GM18517 (cell line): ENCODE measurements around the gene GATA5.

Experiments used
- ATAC-seq: cut with Tn5 transposase; IDR thresholded peaks from one replicate; pipeline ENCODE4 v1.9.1; 2021; ENCODE audit warnings: mild to moderate bottlenecking, moderate library complexity; ENCODE audit not compliant: unreplicated experiment

Gene GATA5

GRCh38 chr20:62488470-62488869, 12.7 kb upstream of the GATA5 start:
- no peak for ATAC-seq

DNA sequence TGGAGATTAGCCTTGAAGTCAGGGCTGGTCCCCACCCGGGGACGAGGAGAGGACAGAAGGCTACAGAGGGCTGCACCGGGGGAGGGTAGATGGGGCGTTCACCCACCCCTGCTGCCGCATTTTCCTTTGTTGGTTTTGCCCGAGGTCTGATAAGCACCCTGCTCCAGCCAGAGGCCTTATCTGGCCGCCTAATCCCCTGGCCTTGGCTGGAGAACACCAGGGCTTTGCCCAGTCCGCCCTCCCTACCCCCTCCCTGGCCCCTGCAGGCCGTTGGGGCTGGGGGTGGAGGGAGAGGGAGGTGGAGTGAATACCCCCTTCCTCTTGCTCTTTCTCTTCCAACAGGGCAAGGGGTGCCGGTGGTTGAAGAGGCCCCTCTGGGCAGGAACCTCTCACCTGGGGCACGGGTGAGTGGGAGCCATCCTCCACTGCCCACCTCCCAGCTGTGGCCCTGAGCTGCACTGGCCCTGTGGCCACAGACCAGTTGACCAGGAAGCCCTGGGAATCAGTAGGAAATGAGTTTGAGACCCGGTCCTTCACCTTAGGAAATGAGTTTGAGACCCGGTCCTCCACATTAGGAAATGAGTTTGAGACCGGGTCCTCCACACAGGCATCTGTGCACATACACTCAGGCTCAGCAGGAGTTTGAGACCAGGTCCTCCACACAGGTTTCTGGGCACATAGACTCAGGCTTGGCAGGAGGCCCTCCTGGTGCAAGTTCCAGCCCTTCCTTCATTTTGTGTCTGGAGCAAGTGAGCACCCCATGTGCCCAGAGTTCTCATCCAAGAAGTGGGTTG, 12.0 kb upstream of the GATA5 start:
- no peak for ATAC-seq

GRCh38 chr20:62487118-62487517, 11.3 kb upstream of the GATA5 start:
- ATAC-seq, result no peak

GRCh38 chr20:62486484-62486883, 10.7 kb upstream of the GATA5 start:
- ATAC-seq, result no peak

DNA sequence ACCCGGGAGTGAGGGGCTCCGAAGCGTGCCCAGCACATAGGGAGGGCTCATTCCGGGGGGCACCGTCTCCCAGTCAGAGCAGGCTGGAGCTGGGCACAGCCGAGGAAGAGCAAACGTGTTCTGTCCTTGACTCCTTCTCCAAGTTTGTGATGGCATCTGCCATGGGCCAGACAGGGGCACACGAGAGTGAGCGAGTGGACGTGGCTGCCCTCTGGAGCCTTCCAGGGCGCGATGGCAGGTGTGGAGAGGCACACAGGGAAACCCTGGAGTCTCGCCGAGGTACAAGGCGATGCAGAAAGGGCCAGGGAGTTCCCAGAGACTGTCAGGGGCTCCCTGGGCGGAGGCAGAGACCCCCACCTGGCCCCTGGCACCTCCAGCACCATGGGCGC, 9.9 kb upstream of the GATA5 start:
- no peak for ATAC-seq

DNA sequence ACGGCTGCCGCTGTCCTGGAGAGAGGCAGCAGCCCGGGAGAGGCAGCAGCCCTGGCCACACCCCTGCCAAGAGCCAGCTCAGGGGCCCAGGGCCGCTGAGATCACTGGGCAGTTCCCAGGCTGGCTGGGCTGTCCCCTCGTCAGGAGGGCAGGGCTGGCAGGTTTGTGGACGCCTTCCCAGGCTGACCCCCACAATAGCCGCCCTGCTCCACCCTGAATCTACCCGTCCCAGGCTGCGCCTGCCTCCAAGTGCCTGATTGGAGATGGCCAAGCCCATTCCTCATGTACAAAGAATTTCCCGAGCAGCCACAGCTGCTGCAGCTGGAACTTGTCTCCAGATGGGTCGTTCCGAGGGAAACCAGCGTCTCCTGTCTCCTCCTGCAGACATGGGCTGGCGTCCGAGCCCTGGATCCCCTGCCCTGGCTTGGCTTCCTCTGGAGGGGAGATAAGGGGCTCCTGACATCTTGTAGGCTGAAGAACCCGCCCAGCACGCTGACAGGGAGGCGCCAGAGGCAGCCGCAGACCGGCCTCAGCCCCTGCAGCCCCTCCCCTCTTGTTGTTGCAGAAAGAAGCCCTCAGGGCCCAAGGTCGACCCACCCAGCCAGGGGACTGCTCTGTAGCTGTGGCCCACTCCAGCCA, 9.4 kb upstream of the GATA5 start:
- no peak for ATAC-seq

GRCh38 chr20:62484478-62484877, 8.7 kb upstream of the GATA5 start:
- ATAC-seq, result no peak

DNA sequence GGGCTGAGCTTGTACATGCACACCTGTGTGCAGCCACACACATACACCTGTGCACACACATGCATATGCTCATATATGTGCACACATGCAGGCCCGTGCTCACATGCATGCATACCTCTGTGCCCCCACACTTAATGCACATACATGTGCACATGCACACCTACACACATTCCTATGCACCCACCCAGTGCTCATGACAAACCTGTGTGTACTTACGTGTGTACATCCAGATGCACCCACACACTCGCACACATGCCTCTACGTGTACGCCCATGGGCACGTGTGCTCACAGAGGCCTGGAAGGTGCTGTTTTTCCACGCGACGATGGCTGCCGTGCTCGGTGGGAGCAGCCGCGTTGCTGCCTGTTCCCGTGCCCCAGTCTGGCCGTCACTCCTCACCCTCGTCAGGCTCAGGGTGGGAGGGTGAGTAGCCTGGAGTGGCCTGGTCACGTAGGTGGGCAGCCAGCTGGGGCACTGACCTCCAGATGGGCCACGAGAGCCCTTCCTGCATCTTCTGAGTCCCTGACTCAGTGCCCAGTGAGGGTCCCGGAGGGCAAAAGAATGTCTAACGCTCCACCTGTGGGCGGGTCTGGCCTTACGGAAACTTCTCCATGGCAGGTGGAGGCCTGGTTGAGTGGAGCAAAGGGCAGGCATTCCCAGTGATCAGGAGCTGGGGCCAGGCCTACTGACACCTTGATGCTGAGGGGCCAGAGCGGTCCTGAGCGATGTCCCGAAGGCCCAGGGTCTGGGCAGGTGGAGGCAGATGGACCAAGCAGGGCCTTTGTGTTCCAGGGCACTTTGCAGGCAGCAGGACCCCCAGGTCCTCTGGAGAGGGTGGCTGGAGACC, 8.0 kb upstream of the GATA5 start:
- ATAC-seq, result no peak

DNA sequence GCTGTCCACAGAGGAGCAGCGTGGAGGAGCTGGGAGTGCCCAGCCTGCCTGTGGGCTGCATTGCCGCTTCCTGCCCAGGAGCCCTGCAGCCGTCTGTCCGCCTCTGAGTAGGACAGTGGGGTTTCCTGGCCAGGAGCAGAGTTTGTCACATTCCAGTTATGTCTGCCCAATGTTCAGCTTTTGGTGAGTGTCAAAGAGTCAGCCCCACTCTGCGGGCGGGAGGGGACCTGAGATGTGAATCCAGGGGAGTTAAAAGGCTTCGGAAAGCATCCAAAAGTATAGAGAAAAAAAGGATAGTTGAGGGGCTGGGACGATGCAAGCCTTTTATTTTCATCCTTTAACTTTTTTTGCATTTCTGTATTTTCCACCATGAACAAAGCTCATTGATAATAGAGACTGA, 7.2 kb upstream of the GATA5 start:
- no peak for ATAC-seq

- no peak for ATAC-seq
Observed at GRCh38 chr20:62482146-62482809, 6.5 kb upstream of the GATA5 start.

DNA sequence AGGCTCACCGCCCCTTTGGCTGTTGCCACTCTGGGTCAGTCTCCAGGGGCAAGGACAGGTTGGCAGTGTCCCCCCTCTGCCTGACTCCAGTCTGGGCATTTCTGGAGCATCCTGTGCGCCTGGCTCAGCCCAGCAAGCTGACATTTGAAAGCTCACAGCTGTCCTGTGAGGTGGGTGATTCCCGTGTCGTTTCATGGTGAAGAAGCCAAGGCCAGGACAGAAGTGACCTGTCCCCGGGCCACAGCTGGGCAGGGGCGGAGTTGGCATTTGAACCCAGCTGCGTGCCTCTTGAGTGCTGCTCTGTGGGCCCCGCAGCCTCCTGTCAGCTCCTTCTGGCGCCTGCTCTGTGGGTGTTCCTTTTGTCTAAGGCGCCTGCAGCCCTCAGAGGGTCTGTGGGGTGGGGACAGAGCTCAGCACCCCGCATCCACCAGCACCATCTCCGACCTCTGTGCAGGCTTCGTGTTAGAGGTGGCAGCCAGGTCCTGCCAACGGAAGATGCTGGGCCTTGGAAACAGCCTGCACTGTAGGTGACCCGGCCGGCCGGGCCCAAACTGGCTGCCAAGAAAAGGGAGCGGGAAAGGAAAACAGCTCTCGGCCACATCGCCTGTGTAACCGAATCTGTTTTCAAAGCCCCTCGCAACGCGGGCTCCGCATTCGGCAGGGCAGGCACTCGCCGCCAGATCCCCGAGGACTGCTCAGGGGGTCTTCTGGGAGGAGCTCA, 5.8 kb upstream of the GATA5 start:
- ATAC-seq, result no peak

DNA sequence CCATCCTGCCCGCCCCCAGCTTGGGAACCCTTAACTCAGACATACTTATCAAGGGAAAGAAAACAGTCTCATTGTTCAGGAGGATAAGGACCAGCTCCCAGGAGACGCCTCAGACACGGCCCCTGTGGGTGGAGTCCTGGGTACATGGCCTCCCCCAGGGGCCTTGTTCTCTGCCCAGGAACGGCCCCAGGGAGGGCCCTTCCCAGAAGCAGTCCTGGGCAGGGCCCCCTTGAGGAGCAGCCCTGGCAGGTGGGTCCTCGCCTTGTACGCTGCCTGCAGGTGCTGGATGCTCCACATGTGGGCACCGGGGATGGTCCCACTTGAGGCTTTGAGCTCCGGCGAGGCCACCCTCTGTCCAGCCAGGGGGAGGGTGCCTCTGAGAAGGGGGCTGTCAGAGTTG, 4.5 kb upstream of the GATA5 start:
- no peak for ATAC-seq

- no peak for ATAC-seq
Observed at GRCh38 chr20:62479656-62480055, 3.9 kb upstream of the GATA5 start.

DNA sequence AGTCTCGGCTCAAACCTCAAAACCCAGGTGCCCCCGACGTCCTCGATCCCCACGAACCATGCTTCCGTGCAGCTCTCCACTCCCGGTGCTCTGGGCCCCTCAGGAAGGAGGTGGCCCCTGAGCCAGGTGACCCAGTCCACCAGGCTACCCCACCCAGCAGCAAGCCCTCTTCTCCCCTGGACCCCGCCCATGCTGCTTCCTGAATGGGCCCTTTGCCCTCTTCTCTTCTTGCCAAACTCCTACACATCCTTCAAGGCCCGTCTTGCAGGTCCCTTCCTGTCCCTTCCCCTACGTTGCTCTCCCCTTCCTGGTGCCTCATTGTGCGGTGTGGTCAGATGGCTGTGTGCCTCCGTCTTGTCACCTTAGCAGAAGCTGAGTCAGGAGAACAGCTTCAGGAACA, 3.4 kb upstream of the GATA5 start:
- no peak for ATAC-seq

DNA sequence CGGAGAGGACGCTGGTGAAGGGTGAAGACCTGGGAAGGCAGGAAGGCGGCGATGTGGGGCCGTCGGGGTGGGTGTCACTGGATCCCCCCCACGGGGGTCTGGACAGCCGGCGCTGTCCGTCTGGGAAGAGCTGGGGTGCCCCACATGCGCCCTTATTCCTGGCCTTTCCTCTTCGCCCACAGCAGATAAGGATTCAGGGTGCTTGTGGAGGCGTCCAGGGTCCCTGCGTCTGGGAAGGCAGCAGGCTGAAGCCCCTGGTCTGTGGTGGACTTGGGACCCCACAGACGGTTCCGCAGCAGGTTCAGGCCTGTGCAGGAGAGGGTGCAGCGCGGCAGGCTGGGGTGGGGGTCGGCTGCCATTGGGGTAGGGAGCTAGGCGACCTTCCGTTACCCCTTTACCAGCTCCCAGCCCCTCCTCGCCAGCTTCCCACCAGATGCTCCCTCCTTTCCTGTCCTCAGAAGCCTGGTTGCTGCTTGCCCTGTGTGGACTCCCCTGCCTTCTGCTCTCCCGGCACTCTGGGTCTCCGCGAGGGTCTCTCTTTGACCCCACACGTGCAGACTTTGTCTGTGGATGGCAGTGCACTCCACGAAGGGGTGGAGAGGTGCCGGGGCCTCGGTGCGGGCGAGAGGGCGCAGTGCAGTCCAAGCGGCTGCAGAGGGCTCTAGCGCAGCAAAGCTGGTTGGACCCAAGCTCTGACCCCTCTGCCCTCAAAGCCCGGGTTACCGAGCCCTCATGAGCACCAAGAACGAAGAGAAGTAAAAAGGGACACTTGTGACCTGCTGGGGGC, 2.1 kb upstream of the GATA5 start:
- no peak for ATAC-seq

GRCh38 chr20:62476056-62476838, 452 bp upstream of the GATA5 start:
- ATAC-seq, result no peak

GRCh38 chr20:62475027-62475771, 596 bp downstream of the GATA5 start:
- ATAC-seq, result no peak

- no peak for ATAC-seq
Observed at GRCh38 chr20:62474604-62475026, 1.2 kb downstream of the GATA5 start.
